Prostate gland (tissue), 2 donors: ENCODE results near the gene HIGD1B. TPM values are rescaled to one million over a fixed set of nuclear protein-coding genes. Genes with fewer than 3 reads are reported as not detected.

Experiments
- DNase-seq: peaks from one replicate; pipeline ENCODE4 v3.0.0-alpha.2; 2019; ENCODE audit warnings: low spot score
- H3K27ac ChIP-seq, 2 donors: fragments of 200-600 bp; sonication (generic); 2 replicates each; pipeline ENCODE4 v1.5.1; 2017 to 2019
- H3K27me3 ChIP-seq: fragments of 200-600 bp; sonication (generic); replicated peaks from 2 replicates; pipeline ENCODE4 v1.5.1; 2019; ENCODE audit not compliant: insufficient read depth
- H3K36me3 ChIP-seq, 2 donors: fragments of 200-600 bp; sonication (generic); 1 replicate in 1 of 2; 2 replicates in 1 of 2; pipeline versions ENCODE4 v1.5.1 to v1.8.1; 2017 to 2019
- H3K4me1 ChIP-seq: fragments of 200-600 bp; sonication (generic); replicated peaks from 2 replicates; pipeline ENCODE4 v1.5.1; 2019
- H3K4me3 ChIP-seq, 2 donors: fragments of 200-600 bp; sonication (generic); 2 replicates each; pipeline ENCODE4 v1.5.1; 2017 to 2019
- H3K9me3 ChIP-seq: fragments of 200-600 bp; sonication (generic); 2 replicates; pipeline ENCODE4 v1.5.1; 2017
- POLR2A ChIP-seq: fragments of 450-650 bp; IDR thresholded peaks from one replicate; pipeline ENCODE4 v1.6.1; 2016; ENCODE audit warnings: antibody characterized with exemption, mild to moderate bottlenecking
- POLR2AphosphoS5 ChIP-seq: sonication (generic); formaldehyde crosslinking; IDR thresholded peaks from one replicate; pipeline ENCODE4 v1.6.1; 2017; ENCODE audit warnings: antibody characterized with exemption
- WGBS: methylation state at CpG from one replicate; pipeline ENCODE4 v1.1.5; 2018; 5-methylcytosine and 5-hydroxymethylcytosine counted together
- intact Hi-C: fragments of 100-400 bp; cut with DNase I; formaldehyde crosslinking; loops from one replicate; pipeline ENCODE4 v1.14.2; 2022
- total RNA-seq, 2 donors: library from RNA; depleted of rRNA; stranded (reverse); fragments of >200 nt; gene quantifications; one replicate each; pipeline ENCODE4 v1.1.0, GENCODE V29; 2016
- TF ChIP-seq, protein P1 (sequence below), 4 experiments: fragments of 200-600 bp in 2 of 4; fragments of 450-650 bp in 2 of 4; sonication (generic) in 2 of 4; IDR thresholded peaks; 1 replicate in 3 of 4; 2 replicates in 1 of 4; pipeline ENCODE4 v1.5.1; 2016 to 2019; ENCODE audit warnings: antibody characterized with exemption in 4 of 4, mild to moderate bottlenecking in 2 of 4, moderate library complexity in 2 of 4

Gene HIGD1B
- total RNA-seq, 2 donors from 2014 or later: not detected

DNA sequence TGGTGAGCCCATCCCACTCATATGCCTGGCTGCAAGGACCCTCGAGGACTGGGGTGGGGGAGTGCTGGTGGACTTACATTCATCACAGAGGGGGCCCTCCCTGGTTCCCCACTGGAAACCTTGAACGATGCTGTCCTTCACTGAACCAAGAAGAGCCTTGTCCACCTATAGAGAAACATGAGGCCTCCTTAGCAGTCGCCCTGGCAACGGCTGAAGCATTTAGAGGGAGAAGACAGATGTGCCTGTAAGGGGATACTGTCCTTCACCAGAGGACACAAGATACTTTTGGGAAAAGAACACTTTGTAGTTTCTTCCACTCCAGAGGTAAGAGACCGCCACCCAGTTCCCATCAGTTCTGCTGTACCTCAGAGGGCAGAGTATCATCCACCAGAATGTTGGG is 6.5 kb downstream of the HIGD1B start:
- Histone ChIP-seq H3K4me3 (no peak overlapping the region), H3K27ac (no peak overlapping the region), H3K36me3 (peaks cover 13 to 42% of the 10 kb centered on the region in 2 donors), H3K4me1 (no peaks in the 10 kb centered on the region), H3K27me3 (no peaks in the 10 kb centered on the region), H3K9me3 (no peaks in the 10 kb centered on the region)
- intact Hi-C loops: no loop called here
- DNase-seq: no peak
- no peak for TF ChIP-seq POLR2A
- WGBS: 90% methylated on average over 4 of the region's 5 CpGs

DNA sequence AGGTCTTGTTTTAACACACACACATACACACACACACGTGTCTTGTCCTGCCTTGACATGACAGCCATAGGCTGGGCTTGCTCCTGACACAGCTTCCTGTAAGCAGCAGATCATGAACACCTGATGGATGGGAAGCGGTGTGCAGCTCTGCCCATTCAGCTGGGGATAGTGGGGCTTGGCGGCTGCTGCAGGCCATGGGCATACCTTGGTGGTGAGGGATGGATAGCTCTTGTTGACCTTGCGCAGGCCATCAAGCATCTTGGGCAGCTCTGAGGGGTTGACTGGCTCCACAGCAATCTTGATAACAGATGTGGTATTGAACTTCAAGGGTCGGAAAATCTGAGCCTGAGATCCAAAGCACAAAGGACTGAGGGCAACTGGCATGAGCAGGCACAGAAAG is 12.0 kb downstream of the HIGD1B start:
- Histone ChIP-seq H3K4me3 (no peak overlapping the region), H3K4me1 (no peaks in the 10 kb centered on the region), H3K27ac (no peak overlapping the region), H3K27me3 (no peaks in the 10 kb centered on the region), H3K9me3 (no peaks in the 10 kb centered on the region), H3K36me3 (peaks cover 9 to 12% of the 10 kb centered on the region in 2 donors)
- no peak for TF ChIP-seq POLR2AphosphoS5
- TF ChIP-seq POLR2A: no peak
- TF ChIP-seq, protein P1, sequence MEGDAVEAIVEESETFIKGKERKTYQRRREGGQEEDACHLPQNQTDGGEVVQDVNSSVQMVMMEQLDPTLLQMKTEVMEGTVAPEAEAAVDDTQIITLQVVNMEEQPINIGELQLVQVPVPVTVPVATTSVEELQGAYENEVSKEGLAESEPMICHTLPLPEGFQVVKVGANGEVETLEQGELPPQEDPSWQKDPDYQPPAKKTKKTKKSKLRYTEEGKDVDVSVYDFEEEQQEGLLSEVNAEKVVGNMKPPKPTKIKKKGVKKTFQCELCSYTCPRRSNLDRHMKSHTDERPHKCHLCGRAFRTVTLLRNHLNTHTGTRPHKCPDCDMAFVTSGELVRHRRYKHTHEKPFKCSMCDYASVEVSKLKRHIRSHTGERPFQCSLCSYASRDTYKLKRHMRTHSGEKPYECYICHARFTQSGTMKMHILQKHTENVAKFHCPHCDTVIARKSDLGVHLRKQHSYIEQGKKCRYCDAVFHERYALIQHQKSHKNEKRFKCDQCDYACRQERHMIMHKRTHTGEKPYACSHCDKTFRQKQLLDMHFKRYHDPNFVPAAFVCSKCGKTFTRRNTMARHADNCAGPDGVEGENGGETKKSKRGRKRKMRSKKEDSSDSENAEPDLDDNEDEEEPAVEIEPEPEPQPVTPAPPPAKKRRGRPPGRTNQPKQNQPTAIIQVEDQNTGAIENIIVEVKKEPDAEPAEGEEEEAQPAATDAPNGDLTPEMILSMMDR (IDR thresholded peaks at IDR 0.05): no peak
- DNase-seq: no peak
- intact Hi-C loops: no loop called here
- WGBS: 88% methylated on average over 5 of the region's 5 CpGs

DNA sequence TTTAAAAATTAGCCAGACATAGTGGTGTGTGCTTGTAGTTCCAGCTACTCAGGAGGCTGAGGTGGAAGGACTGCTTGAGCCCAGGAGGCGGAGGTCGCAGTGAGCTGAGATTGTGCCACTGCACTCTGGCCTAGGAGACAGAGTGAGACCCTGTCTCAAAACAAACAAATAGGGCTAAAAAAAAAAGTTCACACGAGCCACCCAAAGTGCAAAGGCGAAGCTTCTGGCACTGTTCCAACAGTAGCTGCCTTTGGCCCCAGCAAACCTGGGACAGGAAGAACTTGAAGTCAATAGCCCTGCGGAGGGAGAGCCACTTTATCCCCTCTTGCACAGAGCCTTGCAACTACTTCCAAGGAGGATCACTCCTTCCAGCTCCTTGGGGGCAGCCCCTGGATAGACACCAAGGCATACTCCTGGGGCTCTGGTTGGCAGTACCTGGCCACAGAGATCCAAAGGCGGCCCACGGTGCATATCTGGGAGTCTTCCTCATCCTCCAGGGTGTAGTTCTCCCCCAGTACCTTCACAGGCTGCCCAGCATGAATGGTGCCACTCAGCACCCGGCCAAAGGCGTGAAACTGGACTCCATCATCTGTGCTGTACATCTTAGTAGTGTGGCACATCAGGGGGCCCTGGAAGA is 14.7 kb downstream of the HIGD1B start:
- Histone ChIP-seq H3K36me3 (peaks cover 5 to 8% of the 10 kb centered on the region in 2 donors), H3K27ac (no peak overlapping the region), H3K27me3 (no peaks in the 10 kb centered on the region), H3K9me3 (no peaks in the 10 kb centered on the region), H3K4me1 (no peaks in the 10 kb centered on the region), H3K4me3 (no peak overlapping the region)
- TF ChIP-seq, protein P1 (IDR thresholded peaks at IDR 0.05): no peak
- no peak for TF ChIP-seq POLR2AphosphoS5
- TF ChIP-seq POLR2A: no peak
- WGBS: 85% methylated on average over 9 of the region's 9 CpGs
- no peak for DNase-seq
- intact Hi-C loops: no loop called here

DNA sequence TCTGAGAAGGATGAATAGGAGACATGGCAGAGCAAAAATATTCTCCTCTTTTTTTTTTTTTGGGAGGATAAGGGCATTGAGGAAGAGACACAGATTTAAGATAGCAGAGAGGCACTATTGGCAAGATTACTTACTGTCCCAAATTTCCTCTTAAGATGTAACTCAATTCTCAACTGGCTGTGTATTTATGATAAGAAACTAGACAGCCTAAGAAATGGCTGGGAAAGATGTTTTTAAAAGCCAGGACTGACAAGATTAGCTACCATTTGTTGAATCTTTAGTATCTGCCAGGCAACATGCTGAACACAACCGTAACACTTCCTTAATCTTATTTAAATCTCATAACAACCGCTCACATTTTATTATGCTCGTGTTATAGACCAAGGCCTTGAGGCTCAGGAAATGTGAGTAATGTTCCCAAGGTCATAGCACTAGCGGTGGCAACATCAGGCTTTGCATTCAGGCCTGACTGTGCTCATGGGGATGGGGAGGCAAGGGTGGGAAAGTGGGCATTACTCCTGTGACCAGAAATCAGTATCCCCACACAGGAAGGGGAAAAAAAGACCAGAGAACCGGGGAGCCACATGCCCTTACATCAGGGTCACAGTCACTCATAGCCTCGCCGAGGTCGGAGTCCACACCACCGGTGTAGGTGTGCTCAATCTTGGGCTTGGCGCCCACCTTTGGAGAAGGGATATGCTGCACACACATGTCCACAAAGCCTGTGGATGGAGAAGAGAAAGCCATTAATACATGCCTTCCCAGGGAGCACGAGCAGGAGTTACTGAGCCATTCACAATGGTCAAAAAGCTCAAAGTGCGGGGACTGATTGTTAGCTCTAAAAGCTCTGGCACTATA is 15.6 kb downstream of the HIGD1B start:
- Histone ChIP-seq H3K9me3 (no peaks in the 10 kb centered on the region), H3K4me3 (no peak overlapping the region), H3K27me3 (no peaks in the 10 kb centered on the region), H3K27ac (no peak overlapping the region), H3K36me3 (peaks cover 1 to 5% of the 10 kb centered on the region in 2 donors), H3K4me1 (no peaks in the 10 kb centered on the region)
- WGBS: 81% methylated on average over 12 of the region's 12 CpGs
- intact Hi-C loops: no loop called here
- DNase-seq: no peak
- no peak for TF ChIP-seq POLR2A
- TF ChIP-seq, protein P1 (IDR thresholded peaks at IDR 0.05): no peak

DNA sequence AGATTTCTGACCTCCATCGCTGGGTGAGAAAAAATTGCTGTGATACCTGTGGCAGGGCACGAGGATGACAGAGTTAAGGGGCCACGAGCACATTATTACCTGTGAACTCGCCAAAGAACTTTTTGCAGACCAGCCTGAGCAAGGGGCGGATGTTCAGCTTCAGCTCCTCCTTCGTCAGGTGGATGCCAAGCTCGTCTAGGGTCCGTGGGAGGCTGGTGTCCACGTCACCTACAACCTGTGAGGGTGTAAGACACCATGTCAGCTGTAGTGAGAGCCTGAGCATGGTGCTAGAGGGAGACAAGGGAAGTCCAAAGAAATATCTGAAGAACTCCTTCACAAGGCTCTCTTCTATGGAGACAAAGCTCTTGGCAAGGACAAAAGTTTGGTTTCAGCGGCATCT is 17.1 kb downstream of the HIGD1B start:
- peaks cover 0 to 5% of the 10 kb centered on the region in 2 donors for H3K36me3 ChIP-seq
- intact Hi-C loops: loop anchor here (5.0 kb wide), 1 partner anchor 38 kb away; no protein-coding TSS in a partner anchor

More for the DNA sequence above, 17.1 kb downstream of the HIGD1B start:
- H3K4me1 ChIP-seq: no peaks in the 10 kb centered on the region
- TF ChIP-seq POLR2AphosphoS5 (no peak), POLR2A (no peak)
- TF ChIP-seq, protein P1 (IDR thresholded peaks at IDR 0.05): no peak
- WGBS: 66% methylated on average over 10 of the region's 10 CpGs
- H3K27ac ChIP-seq: peak overlapping the region in 1 of 2 donors; percentile 30
- no peaks in the 10 kb centered on the region for H3K27me3 ChIP-seq
- H3K4me3 ChIP-seq: no peak overlapping the region
- no peaks in the 10 kb centered on the region for H3K9me3 ChIP-seq
- DNase-seq: no peak
